ENCODE measurements around the gene CAPN3.

Gene CAPN3

GRCh38 chr15:42408178-42408577 is 48.9 kb downstream of the CAPN3 start:
- in situ Hi-C loops (cut with MboI; ENCODE audit: low pct_unique_long_range_greater_than_20kb, low sequenced_read_pairs, unreplicated experiment), result no loop called here
- TF ChIP-seq CTCF (IDR thresholded peaks at IDR 0.05; ENCODE audit: extremely low read depth, insufficient read depth, missing control alignments), result no peak
- no peak for DNase-seq (ENCODE audit: low spot score)

GRCh38 chr15:42409011-42409410 is 49.7 kb downstream of the CAPN3 start:
- no peak for DNase-seq (ENCODE audit: low spot score)
- in situ Hi-C loops (cut with MboI; ENCODE audit: low pct_unique_long_range_greater_than_20kb, low sequenced_read_pairs, unreplicated experiment), result no loop called here
- TF ChIP-seq CTCF (IDR thresholded peaks at IDR 0.05; ENCODE audit: extremely low read depth, insufficient read depth, missing control alignments), result no peak

- TF ChIP-seq CTCF (IDR thresholded peaks at IDR 0.05; ENCODE audit: extremely low read depth, insufficient read depth, missing control alignments), result no peak
- DNase-seq (ENCODE audit: low spot score), result no peak
- in situ Hi-C loops (cut with MboI; ENCODE audit: low pct_unique_long_range_greater_than_20kb, low sequenced_read_pairs, unreplicated experiment), result no loop called here
Observed at GRCh38 chr15:42411884-42412283, 52.6 kb downstream of the CAPN3 start.

- DNase-seq (ENCODE audit: low spot score), result no peak
- TF ChIP-seq CTCF (IDR thresholded peaks at IDR 0.05; ENCODE audit: extremely low read depth, insufficient read depth, missing control alignments), result no peak
- in situ Hi-C loops (cut with MboI; ENCODE audit: low pct_unique_long_range_greater_than_20kb, low sequenced_read_pairs, unreplicated experiment), result no loop called here
Observed at GRCh38 chr15:42413920-42414319, 54.6 kb downstream of the CAPN3 start.

GRCh38 chr15:42419369-42419768 is 60.1 kb downstream of the CAPN3 start:
- in situ Hi-C loops (cut with MboI; ENCODE audit: low pct_unique_long_range_greater_than_20kb, low sequenced_read_pairs, unreplicated experiment), result no loop called here
- no peak for DNase-seq (ENCODE audit: low spot score)
- no peak for TF ChIP-seq CTCF (IDR thresholded peaks at IDR 0.05; ENCODE audit: extremely low read depth, insufficient read depth, missing control alignments)

- TF ChIP-seq CTCF (IDR thresholded peaks at IDR 0.05; ENCODE audit: extremely low read depth, insufficient read depth, missing control alignments), result no peak
- no peak for DNase-seq (ENCODE audit: low spot score)
- in situ Hi-C loops (cut with MboI; ENCODE audit: low pct_unique_long_range_greater_than_20kb, low sequenced_read_pairs, unreplicated experiment), result no loop called here
Observed at GRCh38 chr15:42421376-42421775, 62.1 kb downstream of the CAPN3 start.
